ENCODE measurements around the gene KRTAP10-10. TPM values are rescaled to one million over a fixed set of nuclear protein-coding genes. Genes with fewer than 3 reads are reported as not detected.

The KRTAP10-10 gene, protein sequence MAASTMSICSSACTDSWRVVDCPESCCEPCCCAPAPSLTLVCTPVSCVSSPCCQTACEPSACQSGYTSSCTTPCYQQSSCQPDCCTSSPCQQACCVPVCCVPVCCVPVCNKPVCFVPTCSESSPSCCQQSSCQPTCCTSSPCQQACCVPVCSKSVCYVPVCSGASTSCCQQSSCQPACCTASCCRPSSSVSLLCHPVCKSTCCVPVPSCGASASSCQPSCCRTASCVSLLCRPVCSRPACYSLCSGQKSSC
- total RNA-seq = not detected

DNA sequence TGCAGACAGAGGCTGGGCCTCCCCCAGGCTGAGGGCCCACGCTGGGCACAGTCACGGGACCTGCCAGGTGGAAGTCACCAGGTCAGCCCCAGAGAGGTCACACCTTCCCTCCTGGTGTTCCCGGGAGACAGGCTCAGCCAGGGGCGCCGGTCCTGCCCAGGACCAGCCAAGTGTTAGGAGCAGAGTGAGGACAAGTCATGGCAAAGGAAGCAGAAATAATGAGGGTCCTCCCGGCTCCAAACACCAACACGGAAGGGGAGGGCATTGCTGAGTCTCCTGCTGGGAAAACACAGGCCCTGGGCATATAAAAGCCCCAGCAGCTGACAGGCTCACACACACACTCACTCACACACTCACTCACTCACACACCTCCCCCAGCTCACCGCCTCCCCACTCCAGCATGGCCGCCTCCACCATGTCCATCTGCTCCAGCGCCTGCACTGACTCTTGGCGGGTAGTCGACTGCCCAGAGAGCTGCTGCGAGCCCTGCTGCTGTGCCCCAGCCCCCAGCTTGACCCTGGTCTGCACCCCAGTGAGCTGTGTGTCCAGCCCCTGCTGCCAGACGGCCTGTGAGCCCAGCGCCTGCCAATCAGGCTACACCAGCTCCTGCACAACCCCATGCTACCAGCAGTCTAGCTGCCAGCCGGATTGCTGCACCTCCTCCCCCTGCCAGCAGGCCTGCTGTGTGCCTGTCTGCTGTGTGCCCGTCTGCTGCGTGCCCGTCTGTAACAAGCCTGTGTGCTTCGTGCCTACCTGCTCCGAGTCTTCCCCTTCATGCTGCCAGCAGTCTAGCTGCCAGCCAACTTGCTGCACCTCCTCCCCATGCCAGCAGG lies at the start of gene KRTAP10-10:
TSS of gene KRTAP10-10 (plus strand) at position 339 of the 833 bp plus-strand sequence. CDS start at position 401, 62 bp downstream.

DNA sequence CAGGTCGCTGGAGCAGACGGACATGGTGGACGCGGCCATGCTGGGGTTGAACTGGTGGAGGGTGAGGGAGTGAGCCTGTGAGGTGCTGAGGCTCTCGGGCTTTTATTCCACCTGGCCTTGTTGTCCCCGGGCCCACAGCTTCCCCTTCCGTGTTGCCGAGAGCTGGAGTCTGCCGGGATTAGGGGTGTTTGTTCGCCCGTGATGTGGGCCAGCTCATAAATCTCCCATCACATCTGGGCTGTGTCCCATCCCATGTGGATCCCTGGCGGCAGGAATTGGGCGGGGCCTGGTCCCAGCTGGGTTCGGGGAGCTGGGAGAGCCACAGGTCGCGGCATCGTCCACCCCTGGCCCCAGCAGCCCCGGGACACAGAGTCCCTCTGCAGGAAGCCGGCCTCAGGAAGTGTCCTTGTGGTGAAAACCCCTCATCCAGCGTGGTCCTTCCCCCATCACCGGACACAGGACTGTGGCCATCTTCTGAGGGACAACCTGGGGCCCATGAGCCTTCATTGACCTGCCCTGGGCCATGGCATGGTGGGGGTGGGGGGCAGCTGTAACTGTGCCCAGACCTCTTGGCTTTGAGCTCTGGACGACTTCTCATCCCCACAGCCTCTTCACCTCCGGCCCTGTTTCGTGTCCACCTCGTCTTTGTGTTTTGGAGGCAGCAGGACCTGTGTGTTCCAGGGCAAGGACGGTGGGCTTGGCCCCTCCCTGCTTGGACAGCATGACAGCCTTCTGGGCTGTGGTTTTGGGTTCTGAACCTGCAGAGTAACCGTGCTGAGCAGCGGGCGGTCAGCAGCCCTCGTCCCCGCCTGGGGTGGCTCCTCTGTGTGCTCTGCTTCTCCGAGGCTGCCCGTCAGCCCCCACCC lies 44.5 kb upstream of the KRTAP10-10 start, which contains the start of gene KRTAP10-6:
TSS of gene KRTAP10-6 (minus strand) at position 60 of the 866 bp plus-strand sequence. CDS start at position 39, 21 bp downstream.

DNA sequence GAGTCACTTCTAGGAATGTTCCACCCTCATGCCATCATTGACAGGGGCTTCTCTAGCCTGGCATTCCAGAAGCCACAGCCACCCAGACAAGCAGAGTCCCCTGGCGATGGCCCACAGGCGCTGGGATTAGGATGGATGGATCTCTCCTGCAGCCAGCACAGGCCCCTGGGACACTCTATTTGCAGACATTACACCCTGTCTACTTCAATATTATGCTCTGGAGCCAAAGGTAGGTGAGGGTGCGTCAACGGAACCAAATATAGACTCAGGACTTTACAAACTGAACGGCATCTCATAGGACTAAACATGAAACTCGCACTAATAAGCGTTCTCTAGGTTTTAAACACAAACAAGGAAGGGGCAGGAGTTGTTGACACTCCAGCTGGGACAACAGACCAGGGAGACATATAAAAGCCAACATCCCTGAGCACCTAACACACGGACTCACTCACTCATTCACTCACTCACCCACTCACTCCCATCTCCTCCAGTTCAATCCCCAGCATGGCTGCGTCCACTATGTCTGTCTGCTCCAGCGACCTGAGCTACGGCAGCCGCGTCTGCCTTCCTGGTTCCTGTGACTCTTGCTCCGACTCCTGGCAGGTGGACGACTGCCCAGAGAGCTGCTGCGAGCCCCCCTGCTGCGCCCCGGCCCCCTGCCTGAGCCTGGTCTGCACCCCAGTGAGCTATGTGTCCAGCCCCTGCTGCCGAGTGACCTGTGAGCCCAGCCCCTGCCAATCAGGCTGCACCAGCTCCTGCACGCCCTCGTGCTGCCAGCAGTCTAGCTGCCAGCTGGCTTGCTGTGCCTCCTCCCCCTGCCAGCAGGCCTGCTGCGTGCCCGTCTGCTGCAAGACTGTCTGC lies 36.8 kb upstream of the KRTAP10-10 start, which contains the start of gene KRTAP10-7:
TSS of gene KRTAP10-7 (plus strand) at position 480 of the 861 bp plus-strand sequence. CDS start at position 505, 25 bp downstream.

DNA sequence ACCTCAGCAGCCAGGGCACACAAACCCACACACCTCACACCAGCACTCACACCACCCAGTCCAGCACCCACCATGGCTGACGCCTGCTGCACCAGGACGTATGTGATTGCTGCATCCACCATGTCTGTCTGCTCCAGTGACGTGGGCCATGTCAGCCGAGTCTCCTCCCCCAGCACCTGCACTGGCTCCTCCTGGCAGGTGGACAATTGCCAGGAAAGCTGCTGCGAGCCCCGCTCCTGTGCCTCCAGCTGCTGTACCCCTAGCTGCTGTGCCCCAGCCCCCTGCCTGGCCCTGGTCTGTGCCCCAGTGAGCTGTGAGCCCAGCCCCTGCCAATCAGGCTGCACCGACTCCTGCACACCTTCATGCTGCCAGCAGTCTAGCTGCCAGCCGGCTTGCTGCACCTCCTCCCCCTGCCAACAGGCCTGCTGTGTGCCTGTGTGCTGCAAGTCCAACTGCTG lies 25.1 kb upstream of the KRTAP10-10 start, which contains the start of gene KRTAP10-8:
TSS of gene KRTAP10-8 (plus strand) at position 51 of the 458 bp plus-strand sequence. CDS start at position 73, 22 bp downstream.

DNA sequence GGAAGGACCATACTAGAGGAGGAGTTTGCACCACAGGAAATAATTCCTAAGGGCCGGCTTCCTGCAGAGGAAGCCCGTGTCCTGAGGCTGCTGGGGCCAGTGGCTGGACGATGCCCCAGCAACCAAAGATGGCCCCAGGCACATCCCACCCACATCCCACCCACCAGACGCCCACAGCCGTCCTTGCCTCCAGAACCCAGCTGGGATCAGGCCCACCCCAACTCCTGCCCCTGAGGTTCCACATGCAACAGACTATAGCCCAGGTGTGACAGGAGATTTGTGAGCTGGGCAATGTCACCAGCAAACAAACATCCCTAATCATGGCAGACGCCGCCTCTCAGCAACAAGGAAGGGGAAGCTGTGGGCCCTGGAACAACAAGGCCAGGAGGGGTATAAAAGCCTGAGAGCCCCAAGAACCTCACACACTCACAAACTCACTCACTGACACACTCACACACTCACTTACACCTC lies 10.4 kb upstream of the KRTAP10-10 start, which contains the start of gene KRTAP10-9:
TSS of gene KRTAP10-9 (plus strand) at position 421 of the 471 bp plus-strand sequence. CDS start 79 bp downstream, outside the sequence.

DNA sequence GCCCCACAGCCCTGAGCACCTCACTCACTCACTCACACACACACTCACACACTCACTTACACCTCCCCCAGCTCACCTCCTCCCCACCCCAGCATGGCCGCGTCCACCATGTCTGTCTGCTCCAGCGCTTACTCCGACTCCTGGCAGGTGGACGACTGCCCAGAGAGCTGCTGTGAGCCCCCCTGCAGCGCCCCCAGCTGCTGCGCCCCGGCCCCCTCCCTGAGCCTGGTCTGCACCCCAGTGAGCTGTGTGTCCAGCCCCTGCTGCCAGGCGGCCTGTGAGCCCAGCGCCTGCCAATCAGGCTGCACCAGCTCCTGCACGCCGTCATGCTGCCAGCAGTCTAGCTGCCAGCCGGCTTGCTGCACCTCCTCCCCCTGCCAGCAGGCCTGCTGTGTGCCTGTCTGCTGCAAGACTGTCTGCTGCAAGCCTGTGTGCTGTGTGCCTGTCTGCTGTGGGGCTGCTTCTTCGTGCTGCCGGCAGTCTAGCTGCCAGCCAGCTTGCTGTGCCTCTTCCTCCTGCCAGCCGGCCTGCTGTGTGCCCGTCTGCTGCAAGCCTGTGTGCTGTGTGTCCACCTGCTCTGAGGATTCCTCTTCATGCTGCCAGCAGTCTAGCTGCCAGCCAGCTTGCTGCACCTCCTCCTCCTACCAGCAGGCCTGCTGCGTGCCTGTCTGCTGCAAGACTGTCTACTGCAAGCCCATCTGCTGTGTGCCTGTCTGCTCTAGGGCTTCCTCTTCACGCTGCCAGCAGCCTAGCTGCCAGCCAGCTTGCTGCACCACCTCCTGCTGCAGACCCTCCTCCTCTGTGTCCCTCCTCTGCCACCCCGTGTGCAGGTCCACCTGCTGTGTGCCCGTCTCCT lies 9.4 kb downstream of the KRTAP10-10 start, which contains the start of gene KRTAP10-11:
TSS of gene KRTAP10-11 (plus strand) at position 49 of the 856 bp plus-strand sequence. CDS start at position 94, 45 bp downstream.

DNA sequence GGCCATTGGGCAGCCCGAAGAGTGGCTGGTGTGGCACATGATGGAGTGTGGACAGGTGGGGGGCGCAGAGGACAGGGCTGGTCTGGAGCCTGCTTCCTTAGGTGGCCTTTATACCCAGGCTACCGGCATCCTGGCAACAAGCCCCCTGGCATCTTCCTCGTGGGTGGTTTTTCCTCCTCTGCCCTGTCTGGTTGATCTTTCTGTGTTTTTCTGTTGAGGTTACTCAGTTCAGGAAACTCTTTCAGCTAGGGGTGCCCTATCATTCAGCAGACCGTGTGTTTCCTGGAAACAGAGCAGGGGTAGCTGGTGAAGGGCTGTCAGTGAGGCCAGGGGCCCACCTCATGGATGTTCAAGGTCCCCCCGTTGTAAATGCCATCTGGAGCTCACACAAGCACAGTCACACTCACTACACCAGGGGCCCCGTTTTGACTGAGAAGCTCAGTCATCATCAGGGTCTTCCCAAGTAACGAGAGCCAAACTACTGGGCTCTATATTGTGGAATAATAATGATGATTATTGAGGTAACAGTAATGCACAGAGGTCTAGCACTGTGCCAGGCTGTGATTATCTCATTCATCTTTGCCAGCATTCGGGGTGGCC lies 17.5 kb downstream of the KRTAP10-10 start, which contains the start of gene KRTAP12-4:
TSS of gene KRTAP12-4 (minus strand) at position 84 of the 600 bp plus-strand sequence. CDS start at position 39, 45 bp downstream.

DNA sequence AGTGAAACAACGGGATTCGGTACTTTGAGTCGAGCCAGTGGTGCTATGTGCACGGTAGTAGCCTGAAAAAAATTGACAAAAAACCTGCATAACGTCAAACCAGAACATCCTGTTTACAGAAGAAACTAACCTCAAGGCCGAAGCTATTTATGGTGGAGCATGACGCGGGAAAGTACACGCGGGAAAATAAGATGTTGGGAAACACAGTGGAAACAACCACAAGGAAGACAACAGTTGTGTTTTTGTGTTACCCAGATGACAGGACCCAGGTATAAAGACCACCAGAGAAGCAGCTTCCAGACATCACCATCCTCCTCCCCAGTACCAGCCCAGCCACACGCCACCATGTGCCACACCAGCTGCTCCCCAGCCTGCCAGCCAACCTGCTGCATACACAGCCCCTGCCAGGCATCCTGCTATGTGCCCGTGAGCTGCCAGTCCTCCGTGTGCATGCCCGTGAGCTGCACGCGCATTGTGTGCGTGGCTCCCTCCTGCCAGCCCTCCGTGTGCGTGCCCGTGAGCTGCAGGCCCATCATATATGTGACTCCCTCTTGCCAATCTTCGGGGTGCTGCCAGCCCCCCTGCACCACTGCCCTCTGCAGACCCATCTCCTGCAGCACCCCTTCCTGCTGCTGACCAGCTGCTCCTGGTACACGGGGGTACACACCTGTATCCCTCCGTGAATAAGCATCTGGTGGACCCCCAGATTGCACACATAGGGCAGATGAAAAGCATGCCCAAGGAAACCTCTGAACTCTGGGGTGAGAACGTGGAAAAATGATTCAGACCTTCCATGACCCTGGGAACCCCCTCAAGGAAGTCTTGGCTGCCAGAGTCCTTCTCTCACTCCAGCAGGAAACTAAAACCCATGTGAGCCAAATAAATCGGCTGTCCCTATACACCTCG lies 20.7 kb downstream of the KRTAP10-10 start, which contains the start of gene KRTAP12-3:
TSS of gene KRTAP12-3 (plus strand) at position 298 of the 906 bp plus-strand sequence. CDS start at position 346, 48 bp downstream.

DNA sequence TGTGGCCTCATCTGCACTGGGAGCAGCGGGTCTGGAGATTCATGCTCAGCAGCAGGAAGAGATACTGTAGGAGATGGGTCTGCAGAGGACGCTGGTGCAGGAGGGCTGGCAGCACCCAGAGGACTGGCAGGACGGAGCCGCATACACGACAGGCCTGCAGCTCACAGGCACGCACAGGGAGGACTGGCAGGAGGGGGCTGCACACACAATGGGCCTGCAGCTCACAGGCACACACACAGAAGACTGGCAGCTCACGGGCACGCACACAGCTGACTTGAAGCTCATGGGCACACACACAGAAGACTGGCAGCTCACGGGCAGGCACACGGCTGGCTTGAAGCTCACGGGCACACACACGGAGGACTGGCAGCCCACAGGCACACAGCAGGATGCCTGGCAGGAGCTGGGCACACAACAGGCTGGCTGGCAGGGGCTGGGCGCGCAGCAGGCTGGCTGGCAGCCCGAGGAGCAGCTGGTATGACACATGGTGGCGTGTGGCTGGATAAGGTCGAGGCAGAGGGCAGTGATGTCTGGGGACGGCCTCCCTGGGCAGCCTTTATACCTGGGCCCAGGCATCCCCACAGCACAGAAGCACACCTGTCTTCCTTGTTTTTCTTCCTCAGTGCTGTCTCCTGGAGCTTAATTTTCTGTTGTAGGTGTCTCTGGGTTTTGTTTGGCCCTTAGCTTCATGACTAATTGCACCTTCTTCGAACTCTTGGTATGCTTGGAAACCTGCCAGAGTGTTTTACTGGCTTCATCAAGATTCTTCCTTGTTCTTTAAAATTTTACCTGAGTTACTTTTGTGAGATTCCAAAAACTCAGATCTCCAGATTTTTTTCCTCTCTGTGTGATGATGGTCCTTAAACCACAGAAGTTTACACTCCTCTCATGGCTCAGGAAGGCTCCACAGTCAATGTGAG lies 29.5 kb downstream of the KRTAP10-10 start, which contains the start of gene KRTAP12-2:
TSS of gene KRTAP12-2 (minus strand) at position 527 of the 920 bp plus-strand sequence. CDS start at position 486, 41 bp downstream.

DNA sequence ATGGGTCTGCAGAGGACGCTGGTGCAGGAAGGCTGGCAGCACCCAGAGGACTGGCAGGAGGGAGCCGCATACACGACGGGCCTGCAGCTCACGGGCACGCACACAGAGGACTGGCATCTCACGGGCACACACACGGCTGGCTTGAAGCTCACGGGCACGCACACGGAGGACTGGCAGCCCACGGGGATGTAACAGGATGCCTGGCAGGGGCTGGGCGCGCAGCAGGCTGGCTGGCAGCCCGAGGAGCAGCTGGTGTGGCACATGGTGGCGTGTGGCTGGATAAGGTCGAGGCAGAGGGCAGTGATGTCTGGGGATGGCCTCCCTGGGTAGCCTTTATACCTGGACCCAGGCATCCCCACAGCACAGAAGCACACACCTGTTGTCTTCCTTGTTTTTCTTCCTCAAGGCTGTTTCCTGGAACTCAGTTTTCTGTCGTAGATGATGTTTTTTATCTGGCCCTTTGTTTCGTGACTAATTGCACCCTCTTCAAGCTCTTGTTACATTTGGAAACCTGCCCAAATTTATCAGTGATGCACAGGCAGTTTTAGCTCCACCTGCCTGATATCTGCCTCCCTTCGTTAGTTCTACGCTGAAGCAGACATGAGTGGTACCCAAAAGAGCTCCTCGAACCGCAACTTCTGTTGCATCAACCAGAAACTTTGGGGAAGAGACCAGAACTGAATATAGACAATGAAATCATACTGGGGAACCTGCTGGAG lies 44.9 kb downstream of the KRTAP10-10 start, which contains the start of gene KRTAP12-1:
TSS of gene KRTAP12-1 (minus strand) at position 303 of the 719 bp plus-strand sequence. CDS start at position 263, 40 bp downstream.

Other genes starting within 250 kb of the KRTAP10-10 start
- 1 to 10 TPM; 4.0 to 4.2 TPM for gene LRRC3, start 181.8 kb upstream of the KRTAP10-10 start, total RNA-seq
- gene KRTAP10-1, start 97.2 kb upstream of the KRTAP10-10 start, total RNA-seq = not detected
- gene KRTAP10-2, start 85.9 kb upstream of the KRTAP10-10 start, total RNA-seq = not detected
- not detected for gene KRTAP10-3, start 78.6 kb upstream of the KRTAP10-10 start, total RNA-seq
- not detected for gene KRTAP10-4, start 63.6 kb upstream of the KRTAP10-10 start, total RNA-seq
- gene KRTAP10-5, start 56.8 kb upstream of the KRTAP10-10 start, total RNA-seq = not detected
- not detected for gene KRTAP10-6, start 44.9 kb upstream of the KRTAP10-10 start, total RNA-seq
- gene KRTAP10-7, start 36.8 kb upstream of the KRTAP10-10 start, total RNA-seq = not detected
- gene KRTAP10-8, start 25.3 kb upstream of the KRTAP10-10 start, total RNA-seq = not detected
- gene KRTAP10-9, start 10.3 kb upstream of the KRTAP10-10 start, total RNA-seq = not detected
- gene KRTAP10-11, start 9.1 kb downstream of the KRTAP10-10 start, total RNA-seq = not detected
- gene KRTAP12-4, start 17.3 kb downstream of the KRTAP10-10 start, total RNA-seq = not detected
- not detected for gene KRTAP12-3, start 20.6 kb downstream of the KRTAP10-10 start, total RNA-seq
- gene KRTAP12-2, start 29.6 kb downstream of the KRTAP10-10 start, total RNA-seq = not detected
- not detected for gene KRTAP12-1, start 44.8 kb downstream of the KRTAP10-10 start, total RNA-seq
- not detected for gene KRTAP10-12, start 59.8 kb downstream of the KRTAP10-10 start, total RNA-seq
- not detected for gene TSPEAR, start 74.2 kb downstream of the KRTAP10-10 start, total RNA-seq
- gene UBE2G2, start 164.5 kb downstream of the KRTAP10-10 start, total RNA-seq = 100 to 1,000 TPM in 1 of 2 experiments, 10 to 100 TPM in 1; 90.1 to 104 TPM
- 10 to 100 TPM; 77.5 to 83.7 TPM for gene SUMO3, start 180.7 kb downstream of the KRTAP10-10 start, total RNA-seq
- 10 to 100 TPM; 74.7 to 79.3 TPM for gene PTTG1IP, start 236.3 kb downstream of the KRTAP10-10 start, total RNA-seq